ENCODE results near the gene KMT2E. TPM values are rescaled to one million over a fixed set of nuclear protein-coding genes. Genes with fewer than 3 reads are reported as not detected.
"Not testable (repeated sequence)": the region's sequence is repeated elsewhere in the genome, so short reads cannot be mapped to it uniquely, and the experiment has no call there.

Gene KMT2E, protein sequence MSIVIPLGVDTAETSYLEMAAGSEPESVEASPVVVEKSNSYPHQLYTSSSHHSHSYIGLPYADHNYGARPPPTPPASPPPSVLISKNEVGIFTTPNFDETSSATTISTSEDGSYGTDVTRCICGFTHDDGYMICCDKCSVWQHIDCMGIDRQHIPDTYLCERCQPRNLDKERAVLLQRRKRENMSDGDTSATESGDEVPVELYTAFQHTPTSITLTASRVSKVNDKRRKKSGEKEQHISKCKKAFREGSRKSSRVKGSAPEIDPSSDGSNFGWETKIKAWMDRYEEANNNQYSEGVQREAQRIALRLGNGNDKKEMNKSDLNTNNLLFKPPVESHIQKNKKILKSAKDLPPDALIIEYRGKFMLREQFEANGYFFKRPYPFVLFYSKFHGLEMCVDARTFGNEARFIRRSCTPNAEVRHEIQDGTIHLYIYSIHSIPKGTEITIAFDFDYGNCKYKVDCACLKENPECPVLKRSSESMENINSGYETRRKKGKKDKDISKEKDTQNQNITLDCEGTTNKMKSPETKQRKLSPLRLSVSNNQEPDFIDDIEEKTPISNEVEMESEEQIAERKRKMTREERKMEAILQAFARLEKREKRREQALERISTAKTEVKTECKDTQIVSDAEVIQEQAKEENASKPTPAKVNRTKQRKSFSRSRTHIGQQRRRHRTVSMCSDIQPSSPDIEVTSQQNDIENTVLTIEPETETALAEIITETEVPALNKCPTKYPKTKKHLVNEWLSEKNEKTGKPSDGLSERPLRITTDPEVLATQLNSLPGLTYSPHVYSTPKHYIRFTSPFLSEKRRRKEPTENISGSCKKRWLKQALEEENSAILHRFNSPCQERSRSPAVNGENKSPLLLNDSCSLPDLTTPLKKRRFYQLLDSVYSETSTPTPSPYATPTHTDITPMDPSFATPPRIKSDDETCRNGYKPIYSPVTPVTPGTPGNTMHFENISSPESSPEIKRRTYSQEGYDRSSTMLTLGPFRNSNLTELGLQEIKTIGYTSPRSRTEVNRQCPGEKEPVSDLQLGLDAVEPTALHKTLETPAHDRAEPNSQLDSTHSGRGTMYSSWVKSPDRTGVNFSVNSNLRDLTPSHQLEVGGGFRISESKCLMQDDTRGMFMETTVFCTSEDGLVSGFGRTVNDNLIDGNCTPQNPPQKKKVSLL (N-terminal part only)
- 21.8 and 32.2 TPM in 2 replicates for total RNA-seq (2014; rRNA removed; shearing (Covaris generic))

DNA sequence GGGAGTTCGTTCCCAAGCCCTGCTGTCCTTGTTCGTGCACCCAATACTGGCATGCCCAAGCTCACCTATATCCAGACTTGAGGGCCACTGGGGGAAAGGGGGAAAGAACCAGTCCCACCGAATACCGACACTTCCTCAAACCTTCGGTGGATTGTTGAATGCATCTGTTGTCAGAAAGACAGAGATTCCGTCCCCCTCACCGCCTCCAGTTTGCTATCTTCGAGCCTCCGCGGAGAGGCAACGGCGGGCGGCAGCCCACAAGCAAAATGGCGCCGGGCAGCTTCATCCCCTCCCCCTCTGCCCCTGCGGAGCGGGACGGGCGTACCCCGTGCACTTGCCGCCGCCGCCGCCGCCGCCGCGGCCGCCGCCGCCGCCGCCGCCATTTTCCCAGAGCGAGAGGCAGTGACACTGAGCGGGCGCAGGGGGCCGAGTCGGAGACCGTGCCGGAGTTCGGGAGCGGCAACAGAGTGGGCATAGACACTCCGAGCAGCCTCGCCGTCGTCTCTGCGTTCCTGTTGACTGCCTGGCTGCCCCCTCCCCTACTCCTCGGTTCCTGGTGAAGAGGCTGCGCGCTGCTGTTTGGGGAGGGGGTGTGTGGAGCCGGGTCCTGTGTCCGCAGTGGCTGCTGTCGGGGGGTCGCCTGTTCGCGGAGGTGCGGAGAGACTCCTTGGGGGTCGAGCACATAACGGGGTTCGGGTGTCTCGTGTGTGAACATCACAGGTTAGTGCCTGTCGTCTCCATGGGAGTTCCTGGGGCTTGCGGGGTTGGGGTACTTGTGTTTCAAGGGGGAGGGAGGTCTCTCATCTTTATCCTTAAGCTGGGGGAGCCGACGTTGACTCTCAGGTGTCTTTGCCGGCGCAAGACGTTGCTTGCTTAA is at the start of gene KMT2E:
Gene KMT2E, plus strand, starts transcription at position 390 of the 877 bp plus-strand sequence. CDS start 26,748 bp downstream, outside the sequence.
- H3K4me1 ChIP-seq (replicated peaks): peaks cover 33% of the 10 kb centered on the region
- DNase-seq (ENCODE audit: low read depth in 1 of 2, low spot score in 2 of 2): peak; percentile 93 to 94
- peak within 1 kb of the TSS; percentile 100 for H3K27ac ChIP-seq
- H3K4me3 ChIP-seq: peak within 1 kb of the TSS; percentile 71
- H3K36me3 ChIP-seq: peaks cover 34% of the 10 kb centered on the region
- H3K9me3 ChIP-seq (replicated peaks): no peaks in the 10 kb centered on the region
- no peaks in the 10 kb centered on the region for H3K27me3 ChIP-seq (replicated peaks)

DNA sequence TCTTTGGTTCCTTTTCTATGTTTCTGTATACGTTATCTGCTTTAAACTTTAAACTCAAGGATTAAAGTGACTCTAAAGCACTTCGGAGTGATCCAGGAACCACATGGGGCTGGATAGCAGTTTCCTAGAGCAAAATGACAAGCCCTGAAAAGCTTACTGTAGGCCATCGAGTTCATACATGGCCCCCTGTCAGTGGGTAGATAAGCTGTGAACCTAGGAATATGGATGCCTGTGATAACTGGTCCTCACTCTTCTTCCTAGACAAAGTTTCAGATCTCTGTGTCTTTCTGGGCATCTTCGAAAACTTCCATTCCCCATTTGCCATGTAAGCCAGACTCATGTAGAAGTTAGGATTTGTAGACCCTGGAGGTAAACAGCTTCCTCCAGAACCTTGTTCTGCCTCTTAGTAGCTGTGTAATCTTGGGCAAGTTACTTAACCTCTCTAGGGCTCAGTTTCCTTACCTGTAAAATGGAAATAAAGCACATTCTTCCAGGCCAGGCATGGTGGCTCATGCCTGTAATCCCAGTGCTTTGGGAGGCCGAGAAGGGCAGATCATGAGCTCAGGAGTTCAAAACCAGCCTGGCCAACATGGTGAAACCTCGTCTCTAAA is 49.3 kb upstream of the KMT2E start:
- H3K4me1 ChIP-seq (replicated peaks): peaks cover 24% of the 10 kb centered on the region
- H3K27ac ChIP-seq: no peak overlapping the region
- no peaks in the 10 kb centered on the region for H3K27me3 ChIP-seq (replicated peaks)
- no peak overlapping the region for H3K4me3 ChIP-seq
- no peak for DNase-seq (ENCODE audit: low read depth in 1 of 2, low spot score in 2 of 2)
- H3K36me3 ChIP-seq: no peaks in the 10 kb centered on the region
- H3K9me3 ChIP-seq (replicated peaks): 0 out of 2 replicates have a peak, but pooled peaks cover 3% of the 10 kb centered on the region

DNA sequence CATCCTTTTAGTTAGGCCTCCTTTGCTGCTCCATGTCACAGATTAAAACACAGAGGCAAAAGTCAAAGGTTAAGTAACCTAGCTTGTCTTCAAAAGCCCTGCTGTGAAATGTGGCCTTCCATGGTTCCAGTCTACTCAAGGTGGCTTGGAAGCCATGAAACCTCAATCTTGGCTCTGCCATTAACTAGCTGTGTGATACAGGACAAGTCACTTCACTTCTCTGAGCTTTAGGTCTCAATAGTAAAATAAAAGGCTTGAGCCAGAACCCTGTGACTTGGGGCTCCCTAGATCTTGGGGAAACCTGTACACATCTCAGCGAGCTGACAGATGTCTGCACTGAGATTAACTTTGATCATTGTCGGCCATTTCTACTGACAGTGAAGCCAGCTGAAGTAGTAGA is 48.0 kb upstream of the KMT2E start:
- H3K27ac ChIP-seq: no peak overlapping the region
- H3K36me3 ChIP-seq: no peaks in the 10 kb centered on the region
- no peak for DNase-seq (ENCODE audit: low read depth in 1 of 2, low spot score in 2 of 2)
- H3K9me3 ChIP-seq (replicated peaks): 0 out of 2 replicates have a peak, but pooled peaks cover 3% of the 10 kb centered on the region
- no peak overlapping the region for H3K4me3 ChIP-seq
- peaks cover 24% of the 10 kb centered on the region for H3K4me1 ChIP-seq (replicated peaks)
- H3K27me3 ChIP-seq (replicated peaks): no peaks in the 10 kb centered on the region

DNA sequence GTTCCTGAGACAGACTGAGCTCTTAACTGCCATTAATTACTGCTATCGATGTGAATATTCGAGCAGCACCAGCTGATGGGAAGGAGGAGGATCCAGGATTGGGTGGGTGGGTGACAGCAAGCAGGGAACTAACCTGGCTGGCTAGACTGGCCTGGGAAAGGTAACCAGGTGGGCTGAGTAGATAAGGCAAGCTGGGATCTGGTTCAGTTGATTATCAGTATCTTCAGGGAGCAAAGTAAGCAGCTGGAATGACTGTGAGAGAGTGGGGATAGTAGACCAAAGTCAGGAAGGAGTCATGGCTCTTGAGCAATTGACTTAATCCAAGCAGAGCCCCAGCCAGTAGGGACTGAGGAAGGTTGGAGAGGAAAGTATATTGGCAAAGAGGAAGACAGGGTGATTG is 46.9 kb upstream of the KMT2E start:
- H3K4me1 ChIP-seq (replicated peaks): peaks cover 33% of the 10 kb centered on the region
- no peak for DNase-seq (ENCODE audit: low read depth in 1 of 2, low spot score in 2 of 2)
- 0 out of 2 replicates have a peak, but pooled peaks cover 3% of the 10 kb centered on the region for H3K9me3 ChIP-seq (replicated peaks)
- no peak overlapping the region for H3K27ac ChIP-seq
- H3K27me3 ChIP-seq (replicated peaks): no peaks in the 10 kb centered on the region
- H3K36me3 ChIP-seq: no peaks in the 10 kb centered on the region
- H3K4me3 ChIP-seq: no peak overlapping the region

DNA sequence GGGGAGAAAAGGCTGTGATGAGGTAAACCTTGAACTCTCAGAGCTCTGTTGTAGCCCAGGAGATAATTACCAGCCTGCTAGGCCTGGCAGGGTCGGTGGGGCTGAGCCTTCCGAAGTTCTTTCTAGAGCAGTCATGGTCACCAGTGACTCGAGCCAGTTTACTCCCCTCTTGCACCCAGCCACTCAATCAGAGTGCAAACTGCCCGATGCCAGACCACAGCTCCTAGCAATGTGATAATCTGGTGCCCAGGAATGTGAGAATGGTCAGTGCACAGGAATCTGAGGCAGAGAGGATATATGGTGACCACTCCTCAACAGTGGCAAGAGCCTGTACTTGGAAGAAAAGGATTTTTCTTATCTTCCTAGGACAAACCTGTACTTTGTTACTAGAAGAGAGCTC is 46.4 kb upstream of the KMT2E start:
- Histone ChIP-seq H3K36me3 (no peaks in the 10 kb centered on the region), H3K27me3 (replicated peaks) (no peaks in the 10 kb centered on the region), H3K9me3 (replicated peaks) (0 out of 2 replicates have a peak, but pooled peaks cover 3% of the 10 kb centered on the region), H3K27ac (no peak overlapping the region), H3K4me3 (no peak overlapping the region), H3K4me1 (replicated peaks) (peaks cover 38% of the 10 kb centered on the region)
- no peak for DNase-seq (ENCODE audit: low read depth in 1 of 2, low spot score in 2 of 2)

DNA sequence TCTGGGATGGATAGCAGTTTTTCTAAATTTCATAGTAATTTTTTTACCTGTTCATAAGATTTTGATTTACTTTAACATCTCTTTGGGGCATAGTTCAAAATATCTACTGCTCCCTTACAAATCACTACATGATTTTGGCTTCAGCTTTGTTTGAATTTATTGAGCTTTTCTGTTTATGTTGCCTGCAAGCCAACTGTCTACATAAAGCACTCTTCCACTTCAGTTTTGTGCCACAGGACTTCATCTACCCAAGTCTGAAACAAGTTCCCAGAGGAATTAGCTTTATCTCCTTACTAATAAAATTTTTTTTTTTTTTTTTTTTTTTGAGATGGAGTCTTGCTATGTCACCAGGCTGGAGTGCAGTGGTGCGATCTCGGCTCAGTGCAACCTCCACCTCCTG is 45.4 kb upstream of the KMT2E start:
- Histone ChIP-seq H3K27ac (no peak overlapping the region), H3K27me3 (replicated peaks) (no peaks in the 10 kb centered on the region), H3K4me1 (replicated peaks) (peaks cover 42% of the 10 kb centered on the region), H3K9me3 (replicated peaks) (0 out of 2 replicates have a peak, but pooled peaks cover 3% of the 10 kb centered on the region), H3K4me3 (no peak overlapping the region), H3K36me3 (no peaks in the 10 kb centered on the region)
- no peak for DNase-seq (ENCODE audit: low read depth in 1 of 2, low spot score in 2 of 2)

DNA sequence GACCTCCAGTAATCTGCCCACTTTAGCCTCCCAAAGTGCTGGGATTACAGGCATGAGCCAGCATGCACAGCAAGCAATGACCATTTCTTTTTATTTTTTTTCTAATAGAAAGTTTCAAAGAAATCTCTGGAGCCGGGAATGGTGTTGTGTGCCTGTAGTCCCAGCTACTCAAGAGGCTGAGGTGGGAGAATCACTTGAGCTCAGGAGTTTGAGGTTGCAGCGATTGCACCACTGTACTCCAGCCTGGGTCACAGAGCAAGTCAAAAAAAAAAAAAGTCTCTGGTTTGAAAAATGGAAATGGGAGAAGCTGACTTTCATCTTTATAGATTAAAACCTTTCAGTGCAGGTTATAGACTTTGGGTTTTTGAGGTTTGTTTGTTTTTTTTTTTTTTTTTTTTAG is 44.8 kb upstream of the KMT2E start:
- DNase-seq (ENCODE audit: low read depth in 1 of 2, low spot score in 2 of 2): no peak
- Histone ChIP-seq H3K9me3 (replicated peaks) (0 out of 2 replicates have a peak, but pooled peaks cover under 1% of the 10 kb centered on the region), H3K27ac (no peak overlapping the region), H3K4me1 (replicated peaks) (peaks cover 42% of the 10 kb centered on the region), H3K4me3 (no peak overlapping the region), H3K36me3 (no peaks in the 10 kb centered on the region), H3K27me3 (replicated peaks) (no peaks in the 10 kb centered on the region)

DNA sequence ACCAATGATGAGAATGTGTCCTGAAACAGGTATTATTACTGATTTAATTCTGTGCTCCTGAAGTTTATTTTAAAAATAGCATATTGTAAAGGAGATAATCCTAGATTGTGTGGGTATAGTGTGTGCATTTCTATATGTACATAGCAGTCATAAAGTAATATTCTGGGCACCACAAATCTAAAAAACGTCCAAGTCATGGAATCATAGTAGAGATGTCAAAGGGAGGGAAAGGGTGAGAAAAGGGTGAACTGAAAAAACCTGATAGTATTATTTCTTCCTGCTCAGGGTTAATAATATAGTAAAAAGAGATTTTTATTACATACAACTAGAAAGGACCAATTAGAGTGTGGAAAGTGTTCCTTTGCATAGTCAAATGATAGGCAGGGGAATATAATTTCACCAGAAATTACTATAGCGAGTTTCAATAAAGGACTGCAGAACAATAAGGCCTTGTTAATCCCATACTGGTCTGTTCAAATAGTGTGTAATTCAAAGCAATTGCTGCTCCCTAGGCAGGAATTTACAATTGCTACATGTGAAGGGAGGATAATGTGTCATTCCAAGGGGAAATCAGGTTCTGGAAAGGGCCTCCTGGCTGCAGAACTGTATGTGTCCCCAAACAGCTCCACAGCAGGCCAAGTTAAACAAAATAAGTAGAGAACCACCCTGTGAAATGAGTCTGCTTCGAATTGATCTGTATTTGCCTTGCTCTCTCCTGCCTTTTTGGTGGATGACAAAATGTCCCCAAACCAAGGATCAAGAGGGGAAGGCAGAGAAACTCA is 42.5 kb upstream of the KMT2E start:
- DNase-seq (ENCODE audit: low read depth in 1 of 2, low spot score in 2 of 2): peak in 1 of 2 experiments; percentile 21
- H3K9me3 ChIP-seq (replicated peaks): no peaks in the 10 kb centered on the region
- peaks cover 42% of the 10 kb centered on the region for H3K4me1 ChIP-seq (replicated peaks)
- H3K27me3 ChIP-seq (replicated peaks): no peaks in the 10 kb centered on the region
- peak overlapping the region; percentile 68 for H3K27ac ChIP-seq
- no peaks in the 10 kb centered on the region for H3K36me3 ChIP-seq
- H3K4me3 ChIP-seq: no peak overlapping the region

DNA sequence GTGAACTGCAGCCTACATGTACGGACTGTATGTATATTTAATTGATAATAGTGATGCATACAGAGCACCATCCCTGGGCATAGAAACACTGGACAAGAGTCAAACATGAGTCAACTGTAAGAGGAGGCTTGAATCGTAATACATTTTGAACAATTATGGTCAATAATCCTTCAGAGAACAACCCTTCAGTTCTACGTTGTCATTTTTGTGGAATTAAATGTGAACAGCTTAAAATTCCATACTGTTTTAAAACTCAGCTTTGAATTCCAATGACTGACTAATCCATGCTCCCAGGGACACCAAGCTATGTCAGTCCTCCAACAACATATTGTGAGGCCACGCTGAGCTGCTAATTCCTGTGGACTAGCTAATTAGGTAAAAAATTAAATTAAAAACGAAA is 41.5 kb upstream of the KMT2E start:
- peak in 1 of 2 experiments; percentile 55 for DNase-seq (ENCODE audit: low read depth in 1 of 2, low spot score in 2 of 2)
- Histone ChIP-seq H3K4me1 (replicated peaks) (peaks cover 49% of the 10 kb centered on the region), H3K36me3 (no peaks in the 10 kb centered on the region), H3K9me3 (replicated peaks) (no peaks in the 10 kb centered on the region), H3K4me3 (no peak overlapping the region), H3K27me3 (replicated peaks) (no peaks in the 10 kb centered on the region), H3K27ac (peak overlapping the region; percentile 68)

DNA sequence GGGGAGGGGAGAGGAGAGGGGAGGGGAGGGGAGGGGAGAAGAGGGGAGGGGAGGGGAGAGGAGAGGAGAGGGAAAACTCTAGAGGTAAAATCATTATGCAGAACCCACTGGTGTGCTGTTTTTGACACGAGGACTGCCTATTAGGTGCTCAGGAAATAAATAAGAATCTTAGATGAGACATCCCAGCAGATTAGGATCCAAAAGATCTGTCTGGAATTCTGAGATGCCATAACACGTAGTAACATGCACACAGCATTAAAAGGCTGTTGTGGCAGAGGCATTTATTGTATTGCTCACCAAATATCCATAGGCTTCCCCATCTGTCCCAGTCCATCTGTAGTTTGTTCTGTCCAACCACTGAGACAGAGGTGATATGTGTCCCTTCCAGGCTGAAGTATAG is 40.8 kb upstream of the KMT2E start:
- H3K4me1 ChIP-seq (replicated peaks): peaks cover 44% of the 10 kb centered on the region
- peak overlapping the region; percentile 69 for H3K27ac ChIP-seq
- no peaks in the 10 kb centered on the region for H3K36me3 ChIP-seq
- no peaks in the 10 kb centered on the region for H3K27me3 ChIP-seq (replicated peaks)
- no peaks in the 10 kb centered on the region for H3K9me3 ChIP-seq (replicated peaks)
- no peak overlapping the region for H3K4me3 ChIP-seq
- DNase-seq (ENCODE audit: low read depth in 1 of 2, low spot score in 2 of 2): no peak

DNA sequence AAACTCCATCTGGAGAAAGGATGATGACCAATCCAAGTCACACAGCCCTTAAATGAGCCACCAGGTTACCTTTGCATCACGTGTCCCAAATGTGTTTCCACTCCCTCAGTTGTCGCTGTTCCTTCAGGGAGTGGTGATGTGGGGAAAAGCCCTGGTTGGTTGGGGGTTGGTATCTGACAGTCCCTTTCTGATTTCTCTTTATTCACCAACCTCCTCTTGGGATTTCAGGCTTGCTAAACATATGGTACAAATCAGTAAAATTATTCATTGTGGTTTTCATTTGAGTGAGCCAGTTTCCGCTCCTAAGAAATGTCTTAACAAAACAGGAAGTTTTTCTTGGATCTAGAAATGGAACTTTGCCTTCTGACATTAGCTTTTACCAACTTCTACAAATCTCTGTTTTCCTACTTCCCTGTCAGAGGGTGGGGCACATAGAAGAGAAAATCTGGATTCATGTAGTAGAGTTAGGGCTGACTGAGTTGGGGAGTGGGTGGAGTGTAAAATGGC is 40.0 kb upstream of the KMT2E start:
- DNase-seq (ENCODE audit: low read depth in 1 of 2, low spot score in 2 of 2): peak; percentile 67 to 88
- peaks cover 51% of the 10 kb centered on the region for H3K4me1 ChIP-seq (replicated peaks)

DNA sequence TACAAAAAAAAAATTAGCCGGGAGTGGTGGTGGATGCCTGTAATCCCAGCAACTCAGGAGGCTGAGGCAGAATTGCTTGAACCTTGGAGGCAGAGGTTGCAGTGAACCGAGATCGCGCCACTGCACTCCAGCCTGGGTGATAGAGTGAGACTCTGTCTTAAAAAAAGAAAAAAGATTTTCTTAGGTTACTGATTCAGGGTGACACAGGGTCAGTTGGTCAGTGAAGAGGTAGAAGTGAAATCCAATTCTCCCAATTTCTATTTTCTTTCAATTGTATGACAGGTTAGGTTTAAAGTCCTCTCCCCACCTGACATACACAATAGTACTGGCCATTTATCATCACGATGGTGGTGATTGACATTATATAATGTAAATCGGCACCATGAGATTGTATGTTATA is 38.5 kb upstream of the KMT2E start:
- not testable (repeated sequence) for DNase-seq (ENCODE audit: low read depth in 1 of 2, low spot score in 2 of 2); H3K27ac ChIP-seq; H3K9me3 ChIP-seq (replicated peaks); H3K27me3 ChIP-seq (replicated peaks); H3K36me3 ChIP-seq; H3K4me3 ChIP-seq
- peaks cover 67% of the 10 kb centered on the region for H3K4me1 ChIP-seq (replicated peaks)

More for the DNA sequence above, 40.0 kb upstream of the KMT2E start:
- H3K36me3 ChIP-seq: no peaks in the 10 kb centered on the region
- H3K9me3 ChIP-seq (replicated peaks): no peaks in the 10 kb centered on the region
- no peaks in the 10 kb centered on the region for H3K27me3 ChIP-seq (replicated peaks)
- peak overlapping the region; percentile 69 for H3K27ac ChIP-seq
- no peak overlapping the region for H3K4me3 ChIP-seq

Data from SJSA1 (cell line).